Testis (tissue), 2 donors: ENCODE data around the gene ZIC5.

ENCODE experiments used
- POLR2A ChIP-seq: fragments of 450-650 bp; IDR thresholded peaks from one replicate; pipeline ENCODE4 v1.6.1; 2017; ENCODE audit warnings: antibody characterized with exemption, mild to moderate bottlenecking, moderate library complexity
- TF ChIP-seq, protein P1 (sequence below), 3 experiments: fragments of 450-650 bp in 2 of 3; fragments of 200-600 bp in 1 of 3; sonication (generic) in 1 of 3; IDR thresholded peaks; one replicate each; pipeline ENCODE4 v1.5.1; 2016 to 2019; ENCODE audit warnings: antibody characterized with exemption in 3 of 3, mild to moderate bottlenecking in 2 of 3, moderate library complexity in 1 of 3

DNA sequence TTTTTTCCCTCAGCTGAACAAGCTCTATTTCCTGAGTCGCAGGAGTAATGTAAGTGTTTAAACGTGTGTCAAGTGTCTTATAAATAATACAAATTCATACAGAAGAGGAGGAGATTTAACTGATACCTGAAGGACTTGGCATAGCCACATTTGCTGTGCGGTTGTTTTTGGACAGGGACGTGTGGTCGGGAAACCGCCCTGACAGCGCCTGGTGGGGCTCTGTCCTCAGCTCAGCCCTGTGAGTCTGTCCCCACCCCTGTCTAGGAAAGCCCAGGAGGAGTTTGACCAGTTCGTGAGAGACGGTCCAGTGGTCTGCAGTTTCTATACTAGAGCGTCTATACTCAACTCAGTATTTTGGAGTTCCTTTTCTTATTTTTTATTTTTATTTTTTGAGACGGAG, 26.7 kb upstream of the ZIC5 start:
- TF ChIP-seq, protein P1, sequence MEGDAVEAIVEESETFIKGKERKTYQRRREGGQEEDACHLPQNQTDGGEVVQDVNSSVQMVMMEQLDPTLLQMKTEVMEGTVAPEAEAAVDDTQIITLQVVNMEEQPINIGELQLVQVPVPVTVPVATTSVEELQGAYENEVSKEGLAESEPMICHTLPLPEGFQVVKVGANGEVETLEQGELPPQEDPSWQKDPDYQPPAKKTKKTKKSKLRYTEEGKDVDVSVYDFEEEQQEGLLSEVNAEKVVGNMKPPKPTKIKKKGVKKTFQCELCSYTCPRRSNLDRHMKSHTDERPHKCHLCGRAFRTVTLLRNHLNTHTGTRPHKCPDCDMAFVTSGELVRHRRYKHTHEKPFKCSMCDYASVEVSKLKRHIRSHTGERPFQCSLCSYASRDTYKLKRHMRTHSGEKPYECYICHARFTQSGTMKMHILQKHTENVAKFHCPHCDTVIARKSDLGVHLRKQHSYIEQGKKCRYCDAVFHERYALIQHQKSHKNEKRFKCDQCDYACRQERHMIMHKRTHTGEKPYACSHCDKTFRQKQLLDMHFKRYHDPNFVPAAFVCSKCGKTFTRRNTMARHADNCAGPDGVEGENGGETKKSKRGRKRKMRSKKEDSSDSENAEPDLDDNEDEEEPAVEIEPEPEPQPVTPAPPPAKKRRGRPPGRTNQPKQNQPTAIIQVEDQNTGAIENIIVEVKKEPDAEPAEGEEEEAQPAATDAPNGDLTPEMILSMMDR (IDR thresholded peaks at IDR 0.05): no peak
- no peak for TF ChIP-seq POLR2A
